ENCODE measurements around the gene RPS21.

DNA sequence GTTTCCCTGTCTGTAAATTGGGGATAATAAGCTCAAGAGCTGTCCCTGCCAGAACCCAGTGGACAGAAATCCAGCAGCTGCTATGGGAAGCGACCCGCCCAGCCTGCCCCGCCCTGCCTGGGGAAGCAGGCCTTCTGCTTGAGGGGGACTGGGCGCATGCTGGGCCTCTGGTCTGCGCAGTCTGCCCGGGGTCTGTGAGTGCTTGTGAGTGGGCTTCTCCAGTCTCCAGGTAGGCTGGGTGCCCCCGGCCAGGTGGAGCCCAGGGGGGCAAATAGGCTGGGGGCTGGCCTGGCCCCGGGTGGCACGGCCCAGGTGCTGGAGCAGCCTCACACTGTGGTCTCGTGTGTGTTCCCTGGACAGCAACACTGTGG lies 41.1 kb downstream of the RPS21 start:
- no peak for TF ChIP-seq EZH2phosphoT487 (IDR thresholded peaks at IDR 0.05; ENCODE audit: borderline replicate concordance)
- TF ChIP-seq, protein P1, sequence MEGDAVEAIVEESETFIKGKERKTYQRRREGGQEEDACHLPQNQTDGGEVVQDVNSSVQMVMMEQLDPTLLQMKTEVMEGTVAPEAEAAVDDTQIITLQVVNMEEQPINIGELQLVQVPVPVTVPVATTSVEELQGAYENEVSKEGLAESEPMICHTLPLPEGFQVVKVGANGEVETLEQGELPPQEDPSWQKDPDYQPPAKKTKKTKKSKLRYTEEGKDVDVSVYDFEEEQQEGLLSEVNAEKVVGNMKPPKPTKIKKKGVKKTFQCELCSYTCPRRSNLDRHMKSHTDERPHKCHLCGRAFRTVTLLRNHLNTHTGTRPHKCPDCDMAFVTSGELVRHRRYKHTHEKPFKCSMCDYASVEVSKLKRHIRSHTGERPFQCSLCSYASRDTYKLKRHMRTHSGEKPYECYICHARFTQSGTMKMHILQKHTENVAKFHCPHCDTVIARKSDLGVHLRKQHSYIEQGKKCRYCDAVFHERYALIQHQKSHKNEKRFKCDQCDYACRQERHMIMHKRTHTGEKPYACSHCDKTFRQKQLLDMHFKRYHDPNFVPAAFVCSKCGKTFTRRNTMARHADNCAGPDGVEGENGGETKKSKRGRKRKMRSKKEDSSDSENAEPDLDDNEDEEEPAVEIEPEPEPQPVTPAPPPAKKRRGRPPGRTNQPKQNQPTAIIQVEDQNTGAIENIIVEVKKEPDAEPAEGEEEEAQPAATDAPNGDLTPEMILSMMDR (conservative IDR thresholded peaks at IDR 0.05; ENCODE audit: low read length), result no peak

All from Loucy (cell line).